GM20000 (cell line): ENCODE measurements around the gene EEF1A2.

Experiments
- DNase-seq: peaks from one replicate; pipeline ENCODE4 v3.0.0; 2012; ENCODE audit warnings: low spot score
- CTCF ChIP-seq: IDR thresholded peaks from 2 replicates; pipeline ENCODE4 v1.5.1; 2012; ENCODE audit warnings: mild to moderate bottlenecking, control low read depth; ENCODE audit errors: extremely low read depth, missing control alignments

Gene EEF1A2

GRCh38 chr20:63531686-63532448 lies 33.0 kb upstream of the EEF1A2 start:
- TF ChIP-seq CTCF = no peak
- no peak for DNase-seq

- no peak for TF ChIP-seq CTCF
- no peak for DNase-seq
These were observed 31.9 kb upstream of the EEF1A2 start for GRCh38 chr20:63530788-63531160.

- TF ChIP-seq CTCF = no peak
- DNase-seq = no peak
These were observed 31.2 kb upstream of the EEF1A2 start for GRCh38 chr20:63529861-63530787.

- TF ChIP-seq CTCF = no peak
- no peak for DNase-seq
These were observed 30.4 kb upstream of the EEF1A2 start for GRCh38 chr20:63529180-63529860.

GRCh38 chr20:63527184-63527583 lies 28.3 kb upstream of the EEF1A2 start:
- no peak for TF ChIP-seq CTCF
- DNase-seq = no peak

GRCh38 chr20:63525971-63526370 lies 27.1 kb upstream of the EEF1A2 start:
- TF ChIP-seq CTCF = no peak
- DNase-seq = no peak
